AG09309 (cell line): ENCODE measurements around the gene NKAIN2.
"Not testable (repeated sequence)": the region's sequence is repeated elsewhere in the genome, so short reads cannot be mapped to it uniquely, and the experiment has no call there.

Source experiments
- DNase-seq: peaks from one replicate; pipeline ENCODE4 v3.0.0-alpha.2; 2010; ENCODE audit warnings: low read depth
- H3K4me3 ChIP-seq: 2 replicates; pipeline ENCODE4 v1.5.1; 2011; ENCODE audit warnings: mild to moderate bottlenecking, low read depth, low read length, moderate library complexity; ENCODE audit not compliant: control insufficient read depth
- TF ChIP-seq, protein P1 (sequence below): IDR thresholded peaks from 2 replicates; pipeline ENCODE4 v1.5.1; 2011; ENCODE audit warnings: mild to moderate bottlenecking, low read depth, low read length, inconsistent platforms; ENCODE audit not compliant: insufficient read depth, control insufficient read depth; ENCODE audit errors: missing control alignments

NKAIN2 gene

DNA sequence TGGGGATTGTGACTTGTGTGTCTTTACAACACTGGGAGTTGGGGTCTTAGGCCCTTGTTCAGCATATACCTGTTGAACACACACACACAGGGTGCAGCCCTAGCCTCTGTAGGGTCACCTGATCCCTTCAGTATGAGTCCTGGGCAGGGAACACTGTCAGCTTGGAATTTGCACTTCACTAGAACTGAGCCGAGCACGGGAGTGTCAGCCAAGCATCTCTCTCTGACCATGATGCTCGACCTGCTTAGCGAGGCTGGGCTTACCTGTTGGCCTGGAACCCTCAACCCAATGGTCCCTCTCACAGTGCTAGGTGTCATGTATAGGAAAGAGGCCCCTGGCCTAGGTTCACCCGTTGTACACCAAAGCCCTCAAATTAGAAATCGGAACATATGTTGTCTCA is 96.1 kb downstream of the NKAIN2 start:
- H3K4me3 ChIP-seq: no peak overlapping the region
- TF ChIP-seq, protein P1, sequence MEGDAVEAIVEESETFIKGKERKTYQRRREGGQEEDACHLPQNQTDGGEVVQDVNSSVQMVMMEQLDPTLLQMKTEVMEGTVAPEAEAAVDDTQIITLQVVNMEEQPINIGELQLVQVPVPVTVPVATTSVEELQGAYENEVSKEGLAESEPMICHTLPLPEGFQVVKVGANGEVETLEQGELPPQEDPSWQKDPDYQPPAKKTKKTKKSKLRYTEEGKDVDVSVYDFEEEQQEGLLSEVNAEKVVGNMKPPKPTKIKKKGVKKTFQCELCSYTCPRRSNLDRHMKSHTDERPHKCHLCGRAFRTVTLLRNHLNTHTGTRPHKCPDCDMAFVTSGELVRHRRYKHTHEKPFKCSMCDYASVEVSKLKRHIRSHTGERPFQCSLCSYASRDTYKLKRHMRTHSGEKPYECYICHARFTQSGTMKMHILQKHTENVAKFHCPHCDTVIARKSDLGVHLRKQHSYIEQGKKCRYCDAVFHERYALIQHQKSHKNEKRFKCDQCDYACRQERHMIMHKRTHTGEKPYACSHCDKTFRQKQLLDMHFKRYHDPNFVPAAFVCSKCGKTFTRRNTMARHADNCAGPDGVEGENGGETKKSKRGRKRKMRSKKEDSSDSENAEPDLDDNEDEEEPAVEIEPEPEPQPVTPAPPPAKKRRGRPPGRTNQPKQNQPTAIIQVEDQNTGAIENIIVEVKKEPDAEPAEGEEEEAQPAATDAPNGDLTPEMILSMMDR: no peak
- no peak for DNase-seq

DNA sequence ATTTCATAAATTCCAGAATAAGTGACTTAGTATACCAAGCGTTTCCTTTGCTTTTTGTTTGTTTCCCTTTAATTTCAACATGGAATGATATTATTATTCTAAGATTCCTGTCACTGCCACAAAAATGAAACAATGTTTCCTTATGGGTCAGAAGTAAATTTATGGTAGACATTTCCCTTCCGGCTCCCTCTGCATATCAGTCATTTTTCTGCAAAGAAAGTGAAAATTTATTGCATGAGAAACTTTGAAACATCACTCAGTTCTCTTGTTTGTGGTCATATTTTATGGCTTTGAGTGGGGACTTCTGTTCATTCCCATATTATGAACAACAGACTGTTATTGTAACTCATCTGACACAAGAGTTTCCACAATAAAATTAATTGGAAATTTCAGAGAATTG is 97.8 kb downstream of the NKAIN2 start:
- no peak for DNase-seq
- TF ChIP-seq, protein P1: no peak

GRCh38 chr6:123902738-123903313 is 99.2 kb downstream of the NKAIN2 start:
- TF ChIP-seq, protein P1: no peak
- DNase-seq: no peak
- no peak overlapping the region for H3K4me3 ChIP-seq

More for the DNA sequence above, 97.8 kb downstream of the NKAIN2 start:
- H3K4me3 ChIP-seq: no peak overlapping the region

GRCh38 chr6:123904228-123904627 is 100.6 kb downstream of the NKAIN2 start:
- no peak overlapping the region for H3K4me3 ChIP-seq
- no peak for DNase-seq
- TF ChIP-seq, protein P1: no peak

DNA sequence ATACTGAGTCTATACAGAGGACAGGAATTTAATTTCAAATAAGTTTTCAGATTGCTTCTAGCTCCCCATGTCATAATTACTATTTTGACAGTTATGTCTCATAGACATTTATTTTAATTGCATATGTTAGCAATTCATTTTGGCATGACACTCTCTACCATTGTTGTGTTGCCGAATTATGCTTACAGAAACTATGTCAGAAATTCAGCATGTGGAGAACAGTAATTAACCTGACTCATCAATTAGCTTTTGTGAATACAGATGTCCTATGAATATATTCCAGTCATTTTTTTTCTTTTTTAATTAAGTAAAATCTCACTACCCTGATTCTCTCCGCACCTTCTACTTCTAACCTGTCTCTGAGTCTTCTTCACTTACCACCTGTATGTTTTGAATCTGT is 105.1 kb downstream of the NKAIN2 start:
- no peak overlapping the region for H3K4me3 ChIP-seq
- DNase-seq: no peak
- TF ChIP-seq, protein P1: no peak

DNA sequence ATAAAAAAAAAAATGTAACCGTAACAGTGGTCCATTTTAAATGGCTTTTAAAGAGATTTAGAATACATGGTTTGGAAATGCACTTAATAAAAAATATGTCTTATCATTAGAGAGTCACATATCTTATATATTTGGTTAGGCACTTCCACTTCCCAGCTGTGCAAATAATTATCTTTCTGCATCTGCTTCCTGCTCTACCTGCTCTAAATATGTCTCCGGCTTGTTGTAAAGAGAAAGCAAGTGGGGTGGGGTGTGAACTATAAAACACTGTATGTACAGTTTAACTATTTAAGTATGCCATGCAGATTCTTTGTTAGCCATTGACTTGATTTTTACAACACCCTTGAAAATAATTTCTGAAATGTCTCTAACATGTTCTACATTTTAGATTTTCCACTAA is 106.3 kb downstream of the NKAIN2 start:
- H3K4me3 ChIP-seq: no peak overlapping the region
- TF ChIP-seq, protein P1: no peak
- DNase-seq: no peak

DNA sequence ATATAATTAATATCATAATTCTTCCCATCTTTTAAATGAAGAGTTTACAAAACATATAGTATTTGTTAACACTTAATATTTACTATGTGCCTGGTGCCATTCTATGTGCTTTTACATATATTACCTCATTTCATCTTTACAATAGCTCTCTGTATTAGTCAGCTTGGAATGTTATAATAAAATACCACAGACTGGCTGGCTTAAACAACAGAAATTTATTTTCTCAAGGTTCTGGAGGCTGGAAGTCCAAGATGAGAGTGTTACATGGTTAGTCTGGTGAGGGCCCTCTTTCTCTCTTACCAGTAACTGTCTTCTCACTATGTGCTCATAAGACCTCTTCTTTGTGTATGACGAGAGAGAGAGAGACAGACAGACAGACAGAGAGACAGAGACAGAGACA is 110.2 kb downstream of the NKAIN2 start:
- TF ChIP-seq, protein P1: no peak
- no peak overlapping the region for H3K4me3 ChIP-seq
- DNase-seq: no peak

DNA sequence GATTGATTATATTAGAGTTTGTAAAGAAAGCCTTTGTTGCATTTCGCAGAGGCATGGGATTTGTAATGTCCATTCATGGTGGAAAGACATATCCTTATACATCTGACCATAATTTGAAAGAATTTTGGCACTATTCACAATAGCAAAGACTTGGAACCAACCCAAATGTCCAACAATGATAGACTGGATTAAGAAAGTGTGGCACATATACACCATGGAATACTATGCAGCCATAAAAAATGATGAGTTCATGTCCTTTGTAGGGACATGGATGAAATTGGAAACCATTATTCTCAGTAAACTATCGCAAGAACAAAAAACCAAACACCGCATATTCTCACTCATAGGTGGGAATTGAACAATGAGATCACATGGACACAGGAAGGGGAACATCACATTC is 119.7 kb downstream of the NKAIN2 start:
- not testable (repeated sequence) for H3K4me3 ChIP-seq, DNase-seq
